ENCODE data around the gene CHST11. TPM values are rescaled to one million over a fixed set of nuclear protein-coding genes. Genes with fewer than 3 reads are reported as not detected.

The CHST11 gene
- total and polyA plus RNA-seq, 4 donors: 15.0 to 25.5 (median 18.8) TPM

DNA sequence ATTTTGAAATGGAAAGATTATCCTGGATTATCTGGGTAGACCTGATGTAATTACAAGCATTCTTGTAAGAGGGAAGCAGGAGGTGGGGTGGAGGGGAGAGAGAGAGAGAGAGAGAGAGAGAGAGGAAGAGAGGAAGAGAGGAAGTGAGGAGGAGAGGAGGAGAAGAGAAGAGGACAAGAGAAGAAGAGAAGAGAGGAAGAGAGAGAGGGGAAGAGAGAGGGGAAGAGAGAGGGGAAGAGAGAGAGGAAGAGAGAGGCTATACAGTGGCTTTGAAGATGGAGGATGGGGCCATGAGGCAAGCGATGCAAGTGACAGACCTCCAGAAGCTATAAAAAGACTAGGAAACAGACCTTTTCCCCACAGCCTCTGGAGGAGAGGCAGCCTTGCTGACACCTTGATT, 13.7 kb upstream of the CHST11 start:
- H3K4me3 ChIP-seq (ENCODE audit: low read depth, low read length): no peak overlapping the region
- DNase-seq (ENCODE audit: low read depth in 4 of 6, low spot score in 6 of 6): no peak
- no peaks in the 10 kb centered on the region for H3K36me3 ChIP-seq (ENCODE audit: control insufficient read depth, insufficient read depth, low read length)
- H3K27me3 ChIP-seq (ENCODE audit: control insufficient read depth, insufficient read depth, low read length): no peaks in the 10 kb centered on the region
- no CpG with 5 or more reads among the region's 1 CpG for WGBS (ENCODE audit: insufficient coverage)
- H3K4me1 ChIP-seq (ENCODE audit: control insufficient read depth, insufficient read depth, low read length): no peaks in the 10 kb centered on the region
- H3K27ac ChIP-seq (ENCODE audit: low read depth, low read length): no peak overlapping the region
- H3K9me3 ChIP-seq (ENCODE audit: control insufficient read depth, insufficient read depth, low read length): peaks cover 2% of the 10 kb centered on the region

DNA sequence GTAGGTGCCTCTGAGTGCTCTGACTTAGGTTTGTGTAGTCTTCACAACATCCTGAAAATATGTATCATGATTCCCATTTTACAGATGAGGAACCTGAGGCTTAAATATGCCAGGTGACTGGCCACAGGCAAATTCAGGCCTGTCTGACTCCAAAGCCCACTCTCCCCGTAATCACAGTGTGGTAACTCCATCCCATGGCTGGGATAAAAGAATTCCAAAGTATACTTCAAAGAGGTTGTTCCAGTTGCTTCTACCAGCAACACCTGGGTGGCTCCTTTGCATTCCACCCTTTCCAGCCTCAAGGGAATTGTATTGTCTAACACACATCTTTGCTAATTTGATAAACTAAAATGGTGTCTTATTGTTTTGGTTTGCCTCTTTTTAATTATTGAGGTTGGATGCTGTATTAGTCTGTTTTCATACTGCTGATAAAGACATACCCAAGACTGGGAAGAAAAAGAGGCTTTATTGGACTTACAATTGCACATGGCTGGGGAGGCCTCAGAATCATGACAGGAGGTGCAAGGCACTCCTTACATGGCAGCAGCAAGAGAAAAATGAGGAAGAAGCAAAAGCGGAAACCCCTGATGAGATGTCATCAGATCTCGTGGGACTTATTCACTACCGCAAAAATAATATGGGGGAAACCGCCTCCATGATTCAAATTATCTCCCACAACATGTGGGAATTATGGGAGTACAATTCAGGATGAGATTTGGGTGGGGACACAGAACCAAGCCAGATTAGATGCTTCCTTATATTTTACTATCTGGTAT, 9.9 kb upstream of the CHST11 start:
- Histone ChIP-seq H3K4me1 (ENCODE audit: control insufficient read depth, insufficient read depth, low read length) (no peaks in the 10 kb centered on the region), H3K36me3 (ENCODE audit: control insufficient read depth, insufficient read depth, low read length) (no peaks in the 10 kb centered on the region), H3K27me3 (ENCODE audit: control insufficient read depth, insufficient read depth, low read length) (no peaks in the 10 kb centered on the region), H3K9me3 (ENCODE audit: control insufficient read depth, insufficient read depth, low read length) (peaks cover 2% of the 10 kb centered on the region), H3K4me3 (ENCODE audit: low read depth, low read length) (no peak overlapping the region), H3K27ac (ENCODE audit: low read depth, low read length) (no peak overlapping the region)
- 100% methylated on average over 1 of the region's 5 CpGs for WGBS (ENCODE audit: insufficient coverage)
- no peak for DNase-seq (ENCODE audit: low read depth in 4 of 6, low spot score in 6 of 6)

DNA sequence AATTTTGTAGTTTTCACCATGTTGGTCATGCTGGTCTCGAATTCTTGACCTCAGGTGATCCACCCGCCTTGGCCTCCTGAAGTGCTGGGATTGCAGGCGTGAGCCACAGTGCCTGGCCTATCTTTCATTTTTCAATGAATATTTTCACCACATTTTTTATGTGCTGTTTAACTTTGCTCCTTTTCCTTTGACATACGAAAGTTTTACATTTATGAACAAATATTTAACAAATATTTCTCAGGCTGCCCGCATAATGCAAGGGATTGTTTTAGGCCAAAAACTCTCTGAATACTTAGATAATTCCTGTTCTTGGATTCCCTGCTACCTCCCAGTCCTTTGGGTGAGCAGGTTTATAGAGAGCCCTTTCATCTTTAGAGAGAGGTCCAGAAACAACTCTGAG, 8.7 kb upstream of the CHST11 start:
- Histone ChIP-seq H3K27ac (ENCODE audit: low read depth, low read length) (no peak overlapping the region), H3K36me3 (ENCODE audit: control insufficient read depth, insufficient read depth, low read length) (no peaks in the 10 kb centered on the region), H3K4me3 (ENCODE audit: low read depth, low read length) (no peak overlapping the region), H3K27me3 (ENCODE audit: control insufficient read depth, insufficient read depth, low read length) (no peaks in the 10 kb centered on the region), H3K9me3 (ENCODE audit: control insufficient read depth, insufficient read depth, low read length) (peaks cover 2% of the 10 kb centered on the region), H3K4me1 (ENCODE audit: control insufficient read depth, insufficient read depth, low read length) (no peaks in the 10 kb centered on the region)
- WGBS (ENCODE audit: insufficient coverage): 100% methylated on average over 3 of the region's 5 CpGs
- no peak for DNase-seq (ENCODE audit: low read depth in 4 of 6, low spot score in 6 of 6)

DNA sequence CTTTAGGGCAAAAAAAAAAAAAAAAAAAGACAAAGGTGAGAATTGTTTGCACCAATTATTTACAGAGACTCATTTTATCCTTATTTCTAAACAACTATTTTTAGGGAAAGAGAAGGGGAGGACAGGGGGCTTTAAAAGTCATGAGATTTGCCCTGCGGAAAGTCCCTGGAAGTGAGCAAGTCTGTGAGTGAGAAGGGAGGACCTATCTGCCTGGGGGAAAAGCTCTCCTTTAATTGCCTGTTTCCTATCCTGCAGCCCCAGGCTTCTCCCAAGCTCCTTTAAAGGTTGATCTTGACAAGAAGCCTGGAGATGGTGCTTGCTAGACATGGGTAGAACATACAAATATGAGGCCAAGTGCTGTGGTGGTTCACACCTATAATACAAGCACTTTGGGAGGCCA, 8.3 kb upstream of the CHST11 start:
- no peak overlapping the region for H3K27ac ChIP-seq (ENCODE audit: low read depth, low read length)
- H3K36me3 ChIP-seq (ENCODE audit: control insufficient read depth, insufficient read depth, low read length): no peaks in the 10 kb centered on the region
- no CpG with 5 or more reads among the region's 1 CpG for WGBS (ENCODE audit: insufficient coverage)
- H3K27me3 ChIP-seq (ENCODE audit: control insufficient read depth, insufficient read depth, low read length): no peaks in the 10 kb centered on the region
- no peak for DNase-seq (ENCODE audit: low read depth in 4 of 6, low spot score in 6 of 6)
- H3K9me3 ChIP-seq (ENCODE audit: control insufficient read depth, insufficient read depth, low read length): peaks cover 2% of the 10 kb centered on the region
- no peaks in the 10 kb centered on the region for H3K4me1 ChIP-seq (ENCODE audit: control insufficient read depth, insufficient read depth, low read length)
- H3K4me3 ChIP-seq (ENCODE audit: low read depth, low read length): no peak overlapping the region

DNA sequence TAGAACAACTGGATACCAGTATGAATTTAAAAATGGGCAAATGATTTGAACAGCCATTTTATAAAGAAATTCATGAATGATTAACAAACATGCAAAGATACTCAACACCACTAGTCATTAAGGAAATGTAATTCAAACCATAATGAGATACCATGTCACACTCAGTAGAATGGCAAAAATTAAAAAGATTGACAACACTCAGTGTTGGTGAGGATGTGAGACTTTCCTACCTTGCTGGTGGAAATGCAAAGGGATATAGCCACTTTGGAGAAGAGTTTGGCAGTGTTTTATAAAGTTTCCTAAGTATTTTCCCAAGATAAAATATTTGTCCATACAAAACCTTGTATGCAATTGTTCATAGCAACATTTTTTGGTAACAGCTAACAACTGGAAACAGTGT, 6.0 kb upstream of the CHST11 start:
- Histone ChIP-seq H3K4me3 (ENCODE audit: low read depth, low read length) (no peak overlapping the region), H3K9me3 (ENCODE audit: control insufficient read depth, insufficient read depth, low read length) (peaks cover 2% of the 10 kb centered on the region), H3K27me3 (ENCODE audit: control insufficient read depth, insufficient read depth, low read length) (no peaks in the 10 kb centered on the region), H3K4me1 (ENCODE audit: control insufficient read depth, insufficient read depth, low read length) (no peaks in the 10 kb centered on the region), H3K36me3 (ENCODE audit: control insufficient read depth, insufficient read depth, low read length) (no peaks in the 10 kb centered on the region), H3K27ac (ENCODE audit: low read depth, low read length) (no peak overlapping the region)
- DNase-seq (ENCODE audit: low read depth in 4 of 6, low spot score in 6 of 6): no peak

DNA sequence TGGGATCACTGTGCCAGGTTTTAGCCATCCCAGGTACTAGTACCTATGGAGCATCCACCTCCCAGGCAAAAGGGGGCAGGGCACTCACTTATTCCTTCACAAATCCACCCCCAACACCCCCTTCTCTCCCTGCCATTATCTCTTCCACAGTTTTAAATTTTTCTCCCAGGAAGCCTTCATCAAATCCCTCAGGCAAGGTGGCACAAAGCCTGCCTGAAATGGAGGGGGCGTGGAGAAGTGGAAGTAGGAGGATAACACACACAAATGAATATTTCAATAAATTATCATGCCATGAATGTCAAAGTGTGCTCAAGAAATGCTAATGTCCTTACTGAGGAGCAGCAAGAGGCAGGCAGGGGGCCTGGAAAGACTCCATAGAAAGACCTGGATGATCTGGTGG, 4.7 kb upstream of the CHST11 start:
- no CpG with 5 or more reads among the region's 1 CpG for WGBS (ENCODE audit: insufficient coverage)
- peaks cover 6% of the 10 kb centered on the region for H3K4me1 ChIP-seq (ENCODE audit: control insufficient read depth, insufficient read depth, low read length)
- H3K27ac ChIP-seq (ENCODE audit: low read depth, low read length): no peak overlapping the region
- no peaks in the 10 kb centered on the region for H3K36me3 ChIP-seq (ENCODE audit: control insufficient read depth, insufficient read depth, low read length)
- H3K27me3 ChIP-seq (ENCODE audit: control insufficient read depth, insufficient read depth, low read length): peaks cover 2% of the 10 kb centered on the region
- no peaks in the 10 kb centered on the region for H3K9me3 ChIP-seq (ENCODE audit: control insufficient read depth, insufficient read depth, low read length)
- DNase-seq (ENCODE audit: low read depth in 4 of 6, low spot score in 6 of 6): peak in 1 of 6 donors; percentile 30
- H3K4me3 ChIP-seq (ENCODE audit: low read depth, low read length): no peak overlapping the region

DNA sequence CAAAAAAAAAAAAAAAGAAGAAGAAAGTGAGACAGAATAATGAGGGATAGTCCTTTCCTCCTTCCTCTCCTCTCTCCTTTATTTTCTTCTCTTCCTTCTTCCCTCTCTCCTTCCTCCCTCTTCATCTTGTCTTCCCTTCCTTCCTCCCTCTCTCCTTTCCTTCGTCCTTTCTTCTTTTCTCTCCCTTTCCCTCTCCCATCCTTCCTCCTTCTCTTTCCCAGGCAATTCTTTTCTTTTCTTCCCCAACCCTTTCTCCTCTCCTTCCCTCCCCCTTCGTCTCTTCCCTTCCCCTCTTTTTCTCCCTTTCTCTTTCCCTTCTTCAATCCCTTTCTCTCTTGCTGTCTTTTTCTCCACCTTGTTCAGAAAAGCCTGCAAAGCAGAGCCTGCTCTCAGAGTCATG, 3.6 kb upstream of the CHST11 start:
- H3K36me3 ChIP-seq (ENCODE audit: control insufficient read depth, insufficient read depth, low read length): no peaks in the 10 kb centered on the region

DNA sequence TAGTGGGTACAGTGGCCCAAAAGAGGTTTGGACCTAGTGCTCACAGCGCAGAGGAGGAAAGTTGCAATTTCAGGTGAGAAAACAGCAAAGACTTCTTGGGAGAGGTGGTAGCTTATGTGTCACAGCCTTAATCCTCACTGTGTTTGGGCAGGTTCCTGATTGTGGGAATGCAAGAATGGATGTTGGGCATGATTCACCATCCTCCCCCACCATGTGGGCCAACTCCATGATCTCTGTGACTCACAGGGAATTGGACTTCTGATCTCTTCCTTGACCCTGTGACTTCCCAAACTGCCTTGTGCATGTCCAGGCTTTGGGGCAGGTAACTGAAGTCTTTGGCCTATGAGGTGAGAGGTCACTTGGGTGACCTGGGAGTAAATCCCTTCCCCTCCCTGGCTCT, 1.8 kb upstream of the CHST11 start:
- Histone ChIP-seq H3K27me3 (ENCODE audit: control insufficient read depth, insufficient read depth, low read length) (peaks cover 9% of the 10 kb centered on the region), H3K9me3 (ENCODE audit: control insufficient read depth, insufficient read depth, low read length) (no peaks in the 10 kb centered on the region), H3K4me1 (ENCODE audit: control insufficient read depth, insufficient read depth, low read length) (peaks cover 26% of the 10 kb centered on the region), H3K4me3 (ENCODE audit: low read depth, low read length) (no peak overlapping the region), H3K27ac (ENCODE audit: low read depth, low read length) (no peak overlapping the region), H3K36me3 (ENCODE audit: control insufficient read depth, insufficient read depth, low read length) (no peaks in the 10 kb centered on the region)
- WGBS (ENCODE audit: insufficient coverage): 100% methylated on average over 1 of the region's 1 CpG
- DNase-seq (ENCODE audit: low read depth in 4 of 6, low spot score in 6 of 6): no peak

More for the DNA sequence above, 3.6 kb upstream of the CHST11 start:
- H3K4me3 ChIP-seq (ENCODE audit: low read depth, low read length): no peak overlapping the region
- WGBS (ENCODE audit: insufficient coverage): 97% methylated on average over 2 of the region's 2 CpGs
- no peaks in the 10 kb centered on the region for H3K9me3 ChIP-seq (ENCODE audit: control insufficient read depth, insufficient read depth, low read length)
- peaks cover 13% of the 10 kb centered on the region for H3K4me1 ChIP-seq (ENCODE audit: control insufficient read depth, insufficient read depth, low read length)
- no peak for DNase-seq (ENCODE audit: low read depth in 4 of 6, low spot score in 6 of 6)
- peaks cover 7% of the 10 kb centered on the region for H3K27me3 ChIP-seq (ENCODE audit: control insufficient read depth, insufficient read depth, low read length)
- no peak overlapping the region for H3K27ac ChIP-seq (ENCODE audit: low read depth, low read length)

DNA sequence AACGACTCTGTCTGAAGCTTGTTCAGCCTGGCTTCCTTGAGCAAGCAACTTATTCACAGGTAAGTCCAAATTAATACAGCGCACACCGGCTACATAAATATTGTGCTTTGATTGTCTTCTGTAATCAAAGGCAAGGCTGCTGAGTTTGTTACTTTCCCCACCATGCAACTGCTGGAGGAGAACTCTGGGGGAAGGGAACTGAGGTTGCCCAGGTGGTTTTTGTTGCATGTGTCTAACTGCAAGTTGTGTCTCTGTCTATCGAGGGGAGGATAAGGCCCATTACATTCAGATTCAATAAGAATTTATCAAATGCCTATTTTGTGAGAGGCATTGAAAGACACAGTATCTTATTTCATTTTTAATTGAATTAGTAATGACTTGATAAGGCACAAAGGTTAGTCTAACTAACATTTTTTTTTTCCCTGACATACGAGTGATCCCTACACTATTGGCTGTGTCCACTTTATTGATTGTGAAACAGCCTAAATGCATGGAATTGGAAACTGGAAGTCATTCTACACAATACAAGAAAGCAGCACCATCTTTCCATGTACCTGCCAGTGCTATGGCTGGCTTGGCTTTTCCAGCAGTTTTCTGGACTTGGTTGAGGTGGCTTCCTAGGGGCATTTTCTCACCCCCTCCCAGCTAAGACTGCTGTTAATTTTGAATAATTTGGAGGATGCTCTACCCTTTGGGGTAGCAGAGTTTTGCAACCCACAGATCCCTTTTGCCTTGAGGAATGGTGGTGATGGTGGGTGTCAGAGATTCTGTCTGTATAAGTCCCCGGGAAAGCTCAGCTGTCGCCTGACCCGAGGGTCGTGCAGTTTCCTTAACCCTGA, 951 bp upstream of the CHST11 start:
- H3K4me1 ChIP-seq (ENCODE audit: control insufficient read depth, insufficient read depth, low read length): peaks cover 30% of the 10 kb centered on the region
- H3K9me3 ChIP-seq (ENCODE audit: control insufficient read depth, insufficient read depth, low read length): no peaks in the 10 kb centered on the region
- H3K4me3 ChIP-seq (ENCODE audit: low read depth, low read length): peak overlapping the region; percentile 90
- H3K27ac ChIP-seq (ENCODE audit: low read depth, low read length): peak overlapping the region; percentile 81
- WGBS (ENCODE audit: insufficient coverage): 0% methylated on average over 4 of the region's 9 CpGs
- peak in 1 of 6 donors; percentile 20 for DNase-seq (ENCODE audit: low read depth in 4 of 6, low spot score in 6 of 6)
- no peaks in the 10 kb centered on the region for H3K36me3 ChIP-seq (ENCODE audit: control insufficient read depth, insufficient read depth, low read length)
- peaks cover 9% of the 10 kb centered on the region for H3K27me3 ChIP-seq (ENCODE audit: control insufficient read depth, insufficient read depth, low read length)

All from spinal cord (tissue), 10 donors.